GM19468 (cell line): Measurements from ENCODE around the gene LRRC14B.
"Not testable (repeated sequence)": the region's sequence is repeated elsewhere in the genome, so short reads cannot be mapped to it uniquely, and the experiment has no call there.

Experiments used
- ATAC-seq: cut with Tn5 transposase; IDR thresholded peaks from one replicate; pipeline ENCODE4 v1.9.1; 2021; ENCODE audit warnings: mild to moderate bottlenecking, moderate library complexity, moderate number of reproducible peaks; ENCODE audit not compliant: unreplicated experiment; ENCODE audit errors: extremely low read depth

The LRRC14B gene

DNA sequence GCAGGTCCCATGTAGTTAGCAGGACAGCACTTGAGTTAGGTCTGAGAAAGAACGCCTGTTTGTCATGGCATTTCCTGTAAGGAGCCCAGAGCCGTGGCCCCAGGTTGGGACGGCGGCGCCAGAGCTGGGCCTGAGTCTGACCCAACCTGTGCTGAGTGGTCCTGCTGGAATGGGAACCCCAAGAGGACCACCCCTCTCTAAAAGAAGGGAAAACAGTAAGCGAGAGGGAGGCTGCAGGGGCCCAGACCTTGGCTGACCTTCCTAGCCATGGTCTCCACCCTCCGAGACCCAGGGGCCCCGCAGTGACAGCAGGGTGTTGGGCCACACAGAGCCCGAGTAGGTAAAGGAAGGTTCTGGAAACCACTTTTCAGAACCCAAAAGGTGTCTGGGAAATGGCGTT, 1.8 kb upstream of the LRRC14B start:
- ATAC-seq = no peak

DNA sequence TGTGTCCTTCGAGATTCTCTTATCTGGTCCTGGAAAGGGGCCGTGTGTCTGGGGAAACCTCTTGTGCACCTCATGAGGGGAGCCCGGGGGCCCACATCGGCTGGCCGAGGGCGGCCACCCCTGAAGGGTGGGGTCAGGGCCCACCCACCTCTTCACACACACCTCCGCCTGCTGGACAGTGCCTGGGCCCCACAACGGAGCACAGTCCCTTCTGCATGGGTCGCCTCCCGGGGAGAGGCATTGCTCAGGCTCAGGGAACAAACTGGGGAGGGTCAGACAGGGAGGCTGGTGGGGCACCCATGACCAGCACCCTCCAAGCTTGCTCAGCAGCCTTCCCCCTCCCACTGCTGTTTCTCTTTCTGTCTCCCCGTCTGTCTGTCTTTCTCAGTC, 1.3 kb upstream of the LRRC14B start:
- ATAC-seq = no peak

DNA sequence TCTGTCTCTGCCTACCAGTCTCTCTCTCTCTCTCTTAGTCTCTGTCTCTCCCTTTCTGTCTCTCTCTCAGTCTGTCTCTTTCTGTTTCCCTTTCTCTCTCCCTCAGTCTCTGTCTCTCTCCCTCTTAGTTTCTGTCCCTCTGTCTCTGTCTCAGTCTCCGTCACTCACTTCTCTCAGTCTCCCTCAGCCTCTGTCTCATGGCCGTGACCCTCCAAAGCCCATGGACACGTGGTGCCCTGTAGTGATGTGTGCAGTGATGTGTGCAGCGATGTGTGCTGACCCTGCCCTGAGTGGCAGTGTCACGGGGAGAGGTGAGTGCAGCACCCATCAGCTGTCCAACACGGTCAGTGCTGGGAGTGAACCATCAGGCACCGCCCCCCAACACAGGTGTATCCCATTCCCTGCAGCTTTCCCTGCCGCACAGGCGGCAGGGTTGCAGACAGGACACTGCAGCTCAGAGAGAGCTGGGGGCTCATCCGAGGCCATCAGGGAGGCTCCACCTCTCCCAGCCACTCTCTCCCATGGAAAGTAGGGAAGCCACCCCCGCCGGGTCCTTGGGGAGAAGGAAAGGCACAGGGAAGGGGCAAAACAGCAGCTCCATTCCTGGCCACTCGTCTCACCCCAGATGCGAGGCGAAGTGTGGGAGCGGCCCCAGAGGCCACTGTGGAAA, 794 bp upstream of the LRRC14B start:
- no peak for ATAC-seq

DNA sequence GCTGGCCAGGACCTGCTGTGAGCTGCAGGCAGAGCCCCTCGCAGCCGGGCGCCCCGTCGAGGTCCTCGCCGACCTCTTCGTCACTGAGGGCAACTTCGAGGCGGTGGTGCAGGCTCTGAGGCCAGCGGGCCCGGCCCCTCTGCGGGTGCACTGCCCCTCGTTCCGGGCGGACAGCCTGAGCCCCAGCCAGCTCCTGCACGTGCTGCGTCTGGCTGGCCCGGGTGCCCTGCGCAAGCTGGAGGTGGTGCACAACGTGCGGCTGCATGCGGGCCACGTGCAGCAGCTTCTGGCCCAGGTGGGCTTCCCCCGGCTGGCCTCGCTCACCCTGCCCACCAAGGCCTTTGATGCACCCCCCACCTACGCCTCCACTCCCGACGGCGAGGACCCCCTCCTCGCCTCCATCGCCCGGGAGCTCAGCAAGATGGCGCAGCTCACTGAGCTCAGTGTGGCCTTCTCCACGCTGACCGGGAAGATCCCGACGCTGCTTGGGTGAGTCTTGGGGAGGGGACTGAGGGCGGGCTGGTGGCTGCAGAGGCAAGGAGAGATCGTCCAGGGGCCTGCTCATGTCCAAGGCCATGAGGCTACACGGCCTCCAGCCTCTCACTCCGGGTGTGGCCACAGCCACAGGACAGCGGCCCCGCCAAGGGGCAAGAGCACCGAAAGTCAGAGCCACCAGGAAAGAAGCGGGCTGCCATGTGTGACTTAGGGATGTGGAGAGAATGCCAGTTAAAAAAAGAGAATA, 825 bp downstream of the LRRC14B start:
- ATAC-seq = no peak

DNA sequence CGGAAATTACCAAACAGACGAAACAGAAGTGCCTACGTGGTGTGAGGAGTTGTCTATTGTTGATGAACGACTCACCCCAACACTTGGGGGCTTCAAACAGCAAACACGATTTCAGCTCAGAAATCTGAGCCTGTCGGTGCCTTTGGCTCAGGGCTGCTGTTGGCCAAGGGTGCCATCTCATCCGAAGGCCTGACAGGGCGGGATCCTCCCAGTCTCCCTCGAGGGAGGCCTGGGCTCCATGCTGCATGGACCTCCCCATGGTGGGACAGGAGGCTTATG, 1.3 kb downstream of the LRRC14B start:
- ATAC-seq = no peak

DNA sequence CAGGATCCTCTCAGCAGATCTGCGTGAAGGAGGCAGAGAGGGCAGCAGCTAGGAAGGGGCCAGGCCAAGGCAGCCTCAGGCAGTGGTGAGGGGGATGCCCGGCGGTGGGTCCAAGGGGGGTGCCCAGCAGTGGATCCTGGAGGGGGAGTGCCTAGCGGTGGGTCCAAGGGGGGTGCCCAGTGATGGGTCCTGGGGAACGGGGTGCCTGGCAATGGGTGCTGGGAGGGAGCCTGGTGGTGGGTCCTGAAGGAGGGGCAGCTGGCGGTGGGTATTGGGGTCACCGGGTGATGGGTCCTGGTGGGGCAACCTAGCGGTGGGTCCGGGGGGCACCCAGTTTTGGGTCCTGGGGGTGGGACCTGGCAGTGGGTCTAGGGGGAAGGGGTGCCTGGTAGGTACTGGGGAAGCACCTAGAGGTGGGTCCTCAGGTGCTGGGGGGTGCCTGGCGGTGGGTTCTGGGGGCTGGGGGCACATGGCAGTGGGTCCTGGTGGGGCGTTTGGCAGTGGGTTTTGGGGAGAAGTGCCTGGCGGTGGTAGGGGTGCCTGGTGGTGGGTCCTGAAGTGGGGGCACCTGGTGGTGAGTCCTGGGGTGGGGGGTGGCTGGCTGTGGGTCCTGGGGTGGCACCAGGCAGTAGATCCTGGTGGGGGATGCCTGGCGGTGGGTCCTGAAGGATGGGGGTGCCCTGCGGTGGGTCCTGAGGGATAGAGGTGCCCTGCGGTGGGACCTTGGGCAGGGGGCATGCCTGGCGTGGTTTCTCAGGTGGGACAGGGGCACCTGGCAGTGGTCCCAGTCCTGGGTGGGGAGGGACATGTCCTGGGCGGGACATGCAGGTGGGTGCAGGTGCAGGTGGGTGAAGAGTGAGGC, 1.9 kb downstream of the LRRC14B start:
- no peak for ATAC-seq

DNA sequence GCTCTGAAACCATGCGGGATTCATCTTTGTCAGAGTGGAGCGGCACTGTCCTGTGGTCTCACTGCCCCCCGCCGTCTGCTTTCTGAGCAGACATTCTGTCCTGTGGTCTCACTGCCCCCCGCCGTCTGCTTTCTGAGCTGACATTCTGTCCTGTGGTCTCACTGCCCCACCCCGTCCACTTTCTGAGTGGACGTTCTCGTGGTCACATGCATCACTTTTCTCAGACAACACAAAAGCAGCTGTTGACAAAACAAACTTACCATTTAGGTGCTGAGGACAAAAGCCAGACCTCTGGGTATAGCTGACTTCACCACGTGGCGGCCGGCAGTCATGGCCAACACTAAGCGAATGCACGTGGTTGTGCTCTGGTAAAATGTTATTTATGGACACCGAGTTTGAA, 2.8 kb downstream of the LRRC14B start:
- ATAC-seq = no peak

DNA sequence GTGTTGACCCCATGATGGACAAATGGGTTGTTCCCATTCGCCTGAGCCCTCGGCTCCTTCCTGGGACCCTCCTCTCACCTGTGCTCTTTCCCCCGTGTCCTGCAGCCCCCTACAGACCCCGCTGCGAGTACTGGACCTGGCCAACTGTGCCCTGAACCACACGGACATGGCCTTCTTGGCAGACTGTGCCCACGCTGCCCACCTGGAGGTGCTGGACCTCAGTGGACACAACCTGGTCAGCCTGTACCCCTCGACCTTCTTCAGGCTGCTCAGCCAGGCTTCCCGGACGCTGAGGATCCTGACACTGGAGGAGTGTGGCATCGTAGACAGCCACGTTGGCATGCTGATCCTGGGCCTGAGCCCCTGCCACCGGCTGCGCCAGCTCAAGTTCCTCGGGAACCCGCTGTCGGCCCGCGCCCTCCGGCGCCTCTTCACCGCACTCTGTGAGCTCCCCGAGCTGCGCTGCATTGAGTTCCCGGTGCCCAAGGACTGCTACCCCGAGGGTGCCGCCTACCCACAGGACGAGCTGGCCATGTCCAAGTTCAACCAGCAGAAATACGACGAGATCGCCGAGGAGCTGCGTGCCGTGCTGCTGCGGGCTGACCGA, 3.4 kb downstream of the LRRC14B start:
- no peak for ATAC-seq

DNA sequence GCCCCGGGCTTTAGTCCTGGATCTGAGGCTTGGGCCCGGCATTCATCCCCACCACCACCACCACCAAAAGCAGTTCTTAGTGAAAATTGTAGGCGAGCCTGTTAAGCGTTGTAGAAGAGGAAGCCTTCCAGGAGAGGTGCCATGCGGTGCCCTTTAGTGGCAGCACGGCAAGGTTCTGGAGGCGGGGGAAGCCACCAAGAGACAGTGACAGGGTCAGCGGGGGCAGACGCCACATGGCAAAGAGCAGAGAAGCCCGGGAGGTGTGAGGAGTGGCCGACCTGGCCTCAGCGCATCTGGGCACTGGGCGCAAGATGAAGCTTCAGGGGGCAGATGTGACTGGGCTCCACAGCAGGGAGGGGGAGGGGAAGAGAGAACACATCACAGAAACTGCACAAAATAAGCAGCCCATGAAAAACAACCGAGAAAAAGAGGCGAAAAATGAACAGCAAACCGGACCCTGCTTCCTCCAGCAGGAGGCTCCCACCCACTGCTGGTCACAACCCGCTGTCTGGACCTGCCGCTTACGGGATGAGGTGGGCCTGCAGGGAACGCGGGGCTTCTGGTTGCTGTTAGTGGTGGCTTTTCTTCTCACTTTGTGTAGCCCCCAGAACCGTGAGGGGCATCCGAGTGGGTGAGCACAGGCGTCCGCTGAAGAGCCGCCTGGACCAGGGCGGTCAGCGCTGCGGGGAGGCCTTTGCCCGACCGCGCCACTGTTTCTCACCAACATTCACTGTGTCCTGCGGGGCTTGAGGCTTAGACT, 4.3 kb downstream of the LRRC14B start:
- ATAC-seq = no peak

DNA sequence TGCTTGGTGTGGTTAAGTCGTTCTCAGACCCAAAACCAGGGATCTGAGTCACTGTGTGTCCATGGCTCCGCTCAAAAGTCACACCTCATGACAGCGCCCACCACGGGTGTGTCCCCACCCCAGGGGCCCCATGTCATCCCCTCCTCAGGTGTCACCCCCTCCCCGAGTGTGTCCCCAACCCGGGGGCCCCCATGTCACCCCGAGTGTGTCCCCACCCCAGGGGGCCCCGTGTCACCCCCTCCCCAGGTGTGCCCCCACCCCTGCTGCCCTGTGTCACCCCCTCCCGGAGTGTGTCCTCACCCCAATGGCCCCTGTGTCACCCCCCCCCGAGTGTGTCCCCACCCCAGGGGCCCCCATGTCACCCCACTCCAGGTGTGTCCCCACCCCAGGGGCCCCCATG, 5.1 kb downstream of the LRRC14B start:
- no peak for ATAC-seq

DNA sequence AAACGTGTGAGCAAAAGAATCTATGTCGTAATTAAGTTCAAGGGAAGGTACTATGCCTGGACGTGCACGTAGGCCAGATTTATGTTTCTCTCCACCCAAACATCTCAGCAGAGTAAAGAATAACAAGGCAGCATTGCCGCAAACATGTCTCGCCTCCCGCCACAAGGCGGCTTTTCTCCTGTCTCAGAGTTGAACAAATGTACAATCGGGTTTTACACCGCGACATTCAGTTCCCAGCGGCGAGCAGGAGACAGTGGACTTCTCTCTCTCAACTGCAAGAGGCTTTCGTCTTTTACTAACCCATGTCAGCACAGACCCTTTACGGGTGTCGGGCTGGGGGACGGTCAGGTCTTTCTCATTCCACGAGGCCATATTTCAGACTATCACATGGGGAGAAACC, 5.7 kb downstream of the LRRC14B start:
- ATAC-seq = not testable (repeated sequence)

DNA sequence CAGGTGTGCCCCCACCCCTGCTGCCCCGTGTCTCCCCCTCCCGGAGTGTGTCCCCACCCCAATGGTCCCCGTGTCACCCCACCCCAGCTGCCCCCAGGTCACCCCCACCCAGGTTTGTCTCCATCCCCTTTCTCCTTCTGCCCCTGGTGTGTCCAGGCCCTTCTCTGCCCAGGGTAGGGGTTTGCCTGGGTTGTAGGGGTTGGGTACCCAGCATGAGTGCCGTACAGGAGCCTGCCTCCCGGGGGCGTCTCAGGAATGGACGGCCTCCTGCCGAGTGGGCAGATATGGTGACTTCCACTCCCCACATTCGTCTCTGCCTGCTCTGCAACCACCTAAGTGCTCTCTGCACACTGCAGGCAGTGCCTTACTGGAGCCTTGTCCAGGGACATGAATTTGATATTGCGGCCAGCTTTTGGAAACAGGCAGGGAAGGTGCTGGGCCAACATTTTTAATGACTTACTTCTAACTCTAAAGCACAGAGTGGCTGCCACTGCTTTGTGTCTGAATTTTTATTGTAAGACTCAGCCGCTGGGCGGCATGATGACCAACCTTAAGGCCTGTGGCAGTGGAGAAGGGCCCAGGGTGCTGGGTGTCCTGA, 6.7 kb downstream of the LRRC14B start:
- ATAC-seq = no peak

DNA sequence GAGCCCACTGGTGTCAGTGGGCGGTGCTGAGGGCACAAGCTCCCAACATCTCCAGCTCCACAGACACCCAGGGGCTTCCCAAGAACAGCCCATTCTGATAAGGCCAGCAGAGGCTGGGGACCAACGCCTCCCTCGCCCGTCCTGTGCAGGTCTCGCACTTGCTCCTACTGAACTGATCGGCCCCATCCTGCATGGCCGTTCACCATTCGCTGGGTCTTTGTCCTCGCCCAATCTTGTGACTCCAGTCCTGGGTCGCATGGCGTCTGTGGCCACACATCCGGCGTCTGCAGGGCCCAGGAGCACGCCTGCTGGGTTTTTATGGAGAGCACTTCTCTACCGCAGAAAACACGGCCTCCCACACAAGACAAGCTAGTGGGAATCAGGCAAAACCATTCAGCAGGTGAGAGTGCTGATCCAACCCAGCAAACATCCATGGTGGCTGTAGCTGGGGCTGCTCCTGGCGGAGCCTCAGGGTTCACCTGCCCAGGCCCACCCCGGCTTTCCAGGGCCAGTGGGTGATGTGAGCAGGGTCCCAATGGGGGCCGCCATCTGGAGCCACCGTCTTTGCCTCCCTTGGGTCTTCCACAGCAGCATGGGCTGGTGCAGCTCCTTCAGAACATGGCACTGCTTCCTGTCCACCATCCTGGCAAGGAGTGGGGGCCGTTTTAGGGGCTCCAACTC, 7.4 kb downstream of the LRRC14B start:
- ATAC-seq = no peak

DNA sequence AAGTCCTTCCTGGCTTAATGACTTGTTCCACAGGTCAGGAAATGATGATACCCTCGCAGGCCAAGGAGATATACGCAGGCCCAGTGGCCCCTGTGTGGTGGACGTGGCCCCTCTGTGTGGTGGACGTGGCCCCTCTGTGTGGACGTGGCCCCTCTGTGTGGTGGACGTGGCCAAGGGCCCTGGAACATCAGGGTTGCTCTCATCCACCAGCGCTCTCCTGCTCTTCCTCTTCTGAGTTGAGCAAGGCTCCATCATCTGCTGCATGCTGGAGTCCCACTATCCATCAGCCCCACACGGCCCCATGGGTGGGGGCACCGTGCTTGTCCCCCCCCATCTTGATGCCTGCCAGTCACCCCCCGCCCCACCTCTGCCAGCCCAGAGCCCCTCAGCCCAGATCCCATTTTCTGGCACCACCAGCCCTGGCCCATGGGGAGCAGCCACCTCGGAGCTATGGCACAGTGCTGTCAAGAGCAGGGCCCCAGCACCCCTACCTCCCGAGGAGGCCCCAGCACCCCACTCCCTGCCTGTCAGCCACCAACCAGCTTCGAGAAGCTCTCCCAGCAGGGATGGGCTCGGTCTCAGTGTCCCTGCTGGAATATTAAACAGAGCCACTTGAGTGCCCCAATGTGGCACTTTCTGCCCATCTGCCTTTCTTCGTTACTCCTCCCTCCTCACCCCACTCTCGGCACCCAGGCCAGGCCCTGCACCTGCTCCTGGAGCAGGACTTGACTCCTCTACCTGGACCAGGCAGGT, 8.1 kb downstream of the LRRC14B start:
- ATAC-seq = no peak

DNA sequence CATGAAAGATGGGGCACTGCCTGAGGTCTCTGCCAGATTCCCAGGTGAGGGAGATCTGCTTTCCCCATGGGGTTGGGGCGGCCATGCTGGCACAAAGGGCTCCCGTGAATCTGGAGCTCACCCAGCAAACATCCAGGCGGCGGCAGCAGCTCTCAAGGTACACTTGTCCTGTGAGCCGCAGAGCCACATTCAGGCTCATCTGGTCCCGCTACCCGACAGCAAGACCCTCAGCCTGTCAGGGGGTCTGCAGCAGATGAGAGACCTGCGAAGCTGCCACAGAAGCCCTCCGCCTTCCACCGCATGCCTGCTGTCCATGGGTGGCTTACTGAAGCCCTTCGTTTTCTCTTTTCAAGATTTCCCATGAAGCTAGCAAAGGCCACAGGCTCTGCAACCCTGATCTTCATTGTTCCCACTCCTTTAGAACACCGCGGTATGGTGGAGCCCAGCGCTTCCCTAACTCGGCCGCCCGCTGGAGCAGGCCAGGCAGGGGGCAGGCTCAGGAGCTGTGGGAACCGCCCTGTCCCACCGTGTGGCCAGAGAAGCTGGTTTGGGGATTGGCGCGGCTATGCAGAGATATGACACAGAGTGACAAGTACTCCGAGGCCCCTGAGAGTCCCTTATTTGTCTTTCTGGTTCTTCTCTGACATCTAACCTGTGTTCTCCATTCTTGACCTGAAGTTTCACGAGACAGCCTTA, 8.8 kb downstream of the LRRC14B start:
- no peak for ATAC-seq

DNA sequence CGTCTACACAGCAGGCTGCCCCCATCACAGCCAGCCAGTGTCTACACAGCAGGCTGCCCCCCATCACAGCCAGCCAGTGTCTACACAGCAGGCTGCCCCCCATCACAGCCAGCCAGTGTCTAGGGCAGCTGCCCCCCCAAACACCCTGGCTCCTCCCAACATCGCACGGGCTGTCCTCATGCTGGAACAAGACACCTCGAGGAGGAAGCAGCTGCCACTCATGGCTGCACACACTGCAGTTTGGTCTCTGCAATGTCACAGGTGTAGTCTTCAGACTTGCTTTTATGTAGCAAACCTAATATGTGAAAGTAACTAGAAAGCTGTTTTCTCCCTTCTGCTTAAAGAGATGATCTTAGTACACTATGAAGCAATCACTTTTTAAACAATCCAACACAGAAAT, 9.7 kb downstream of the LRRC14B start:
- ATAC-seq = no peak

DNA sequence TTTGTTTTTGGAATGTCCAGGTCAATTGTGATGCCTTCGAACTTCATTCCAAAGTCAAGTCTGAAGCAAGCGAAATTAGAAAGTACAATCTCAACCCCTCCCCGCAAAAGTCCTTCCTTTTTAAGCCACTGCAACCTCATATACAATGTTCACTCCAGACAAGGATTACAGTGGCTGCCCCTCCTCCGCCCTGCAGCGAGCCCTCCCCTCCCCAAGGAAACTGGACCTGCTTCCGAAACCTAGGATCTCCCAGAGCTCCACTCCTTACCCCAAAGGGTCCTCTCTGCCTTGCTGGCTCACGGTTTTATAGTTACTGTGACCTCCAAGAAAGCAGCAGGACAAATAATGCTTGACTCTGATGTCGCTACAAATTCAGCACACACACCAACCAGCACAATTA, 10.4 kb downstream of the LRRC14B start:
- ATAC-seq = no peak
